IMR-90 (cell line): ENCODE measurements around the gene C1QL2.

ENCODE experiments used
- BHLHE40 ChIP-seq: fragments of 150-350 bp; IDR thresholded peaks from 2 replicates; pipeline ENCODE4 v1.6.1; 2016; ENCODE audit warnings: mild to moderate bottlenecking, low read depth, low read length
- CEBPB ChIP-seq: IDR thresholded peaks from 2 replicates; pipeline ENCODE4 v1.6.1; 2012; ENCODE audit warnings: low read depth, low read length, improper control_type of control experiment
- CHD1 ChIP-seq: IDR thresholded peaks from 2 replicates; pipeline ENCODE4 v1.6.1; 2012; ENCODE audit warnings: low read depth, low read length, improper control_type of control experiment
- CTCF ChIP-seq: conservative IDR thresholded peaks from 2 replicates; pipeline ENCODE4 v1.5.1; 2012; ENCODE audit warnings: mild to moderate bottlenecking, low read depth, low read length, improper control_type of control experiment
- MAZ ChIP-seq: IDR thresholded peaks from 2 replicates; pipeline ENCODE4 v1.6.1; 2012; ENCODE audit warnings: low read depth, mild to moderate bottlenecking, low read length, improper control_type of control experiment, moderate library complexity, borderline replicate concordance
- MXI1 ChIP-seq: IDR thresholded peaks from 2 replicates; pipeline ENCODE4 v1.6.1; 2012; ENCODE audit warnings: low read depth, mild to moderate bottlenecking, low read length, moderate library complexity, borderline replicate concordance
- POLR2A ChIP-seq: IDR thresholded peaks from 2 replicates; pipeline ENCODE4 v1.6.1; 2012; ENCODE audit warnings: mild to moderate bottlenecking, low read depth, low read length
- RAD21 ChIP-seq: IDR thresholded peaks from 2 replicates; pipeline ENCODE4 v1.6.1; 2012; ENCODE audit warnings: low read length, improper control_type of control experiment
- RCOR1 ChIP-seq: IDR thresholded peaks from 2 replicates; pipeline ENCODE4 v1.6.1; 2012; ENCODE audit warnings: mild to moderate bottlenecking, low read length, improper control_type of control experiment; ENCODE audit not compliant: insufficient replicate concordance
- RFX5 ChIP-seq: IDR thresholded peaks from 2 replicates; pipeline ENCODE4 v1.8.0; 2012; ENCODE audit warnings: low read depth, mild to moderate bottlenecking, low read length, moderate library complexity
- SMC3 ChIP-seq: fragments of 150-350 bp; IDR thresholded peaks from 2 replicates; pipeline ENCODE4 v1.6.1; 2016; ENCODE audit warnings: low read depth, mild to moderate bottlenecking, antibody characterized with exemption, low read length, moderate library complexity
- USF2 ChIP-seq: fragments of 150-350 bp; IDR thresholded peaks from 2 replicates; pipeline ENCODE4 v1.6.1; 2017; ENCODE audit warnings: mild to moderate bottlenecking, antibody characterized with exemption, low read length, low read depth

GRCh38 chr2:119184512-119184911 lies 26.0 kb upstream of the C1QL2 start:
- no peak for TF ChIP-seq CTCF
- TF ChIP-seq RFX5: no peak
- no peak for TF ChIP-seq POLR2A
- TF ChIP-seq RCOR1: no peak
- TF ChIP-seq BHLHE40: no peak
- no peak for TF ChIP-seq CEBPB
- no peak for TF ChIP-seq RAD21
- no peak for TF ChIP-seq CHD1
- TF ChIP-seq USF2: no peak
- no peak for TF ChIP-seq SMC3
- TF ChIP-seq MXI1: no peak
- no peak for TF ChIP-seq MAZ
